Stimulated activated CD8-positive, alpha-beta memory T cell treated with anti-CD3 and anti-CD28 coated beads, Interleukin-4, amount 100 ng/mL, for 24 hours (primary cell): ENCODE results near the gene SHQ1.
"Not testable (repeated sequence)": the region's sequence is repeated elsewhere in the genome, so short reads cannot be mapped to it uniquely, and the experiment has no call there.

Source experiments
- DNase-seq: peaks from one replicate; pipeline ENCODE4 v3.0.0-alpha.2; 2020; ENCODE audit warnings: low read depth

SHQ1 gene

DNA sequence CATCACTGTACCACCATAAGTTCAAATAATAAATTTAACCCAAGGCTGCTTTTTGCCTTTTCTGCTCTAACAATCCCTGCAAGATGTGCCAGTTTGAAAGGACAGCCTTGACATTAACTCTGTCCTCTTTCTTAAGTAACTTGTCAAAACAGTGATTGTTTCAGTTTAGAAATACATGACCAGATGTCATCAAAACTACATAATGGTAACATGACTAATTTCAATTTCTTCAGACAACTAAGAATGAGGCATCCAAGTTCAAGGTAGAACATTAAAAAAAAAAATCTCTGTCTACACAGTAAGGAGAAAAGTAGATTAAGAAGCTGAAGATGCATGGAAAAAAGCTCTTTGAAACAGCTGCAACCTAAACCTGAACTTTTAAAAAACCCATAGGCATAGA lies 47.4 kb downstream of the SHQ1 start:
- no peak for DNase-seq

DNA sequence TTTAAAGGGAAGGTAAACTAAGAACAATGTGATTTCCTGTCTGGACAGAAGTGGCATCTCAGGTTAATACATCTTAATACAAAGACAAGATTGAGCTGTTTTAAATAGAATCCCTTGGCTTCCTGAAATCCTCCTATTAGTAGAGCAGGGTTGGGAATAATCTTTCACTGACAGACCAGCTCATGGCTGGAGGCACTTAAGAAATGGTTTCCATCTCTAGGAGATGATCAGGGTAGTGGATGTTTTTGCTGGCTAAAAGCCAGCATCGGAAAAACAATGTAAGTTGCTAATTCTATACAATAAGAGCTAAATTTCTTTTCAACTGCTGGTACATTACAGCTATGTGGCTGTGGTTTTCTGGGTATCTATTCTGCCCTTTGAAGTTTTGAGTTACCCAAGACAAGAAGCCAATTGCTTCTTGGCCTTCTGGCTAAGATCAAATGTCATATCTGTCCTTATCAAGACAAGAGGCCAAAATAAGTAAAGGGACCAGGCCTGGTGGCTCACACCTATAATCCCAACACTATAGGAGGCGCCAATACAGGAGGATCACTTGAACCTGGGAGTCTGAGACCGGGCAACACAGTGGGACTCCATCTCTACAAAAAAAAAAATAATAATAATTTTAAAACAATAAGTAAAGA lies 49.6 kb downstream of the SHQ1 start:
- no peak for DNase-seq

DNA sequence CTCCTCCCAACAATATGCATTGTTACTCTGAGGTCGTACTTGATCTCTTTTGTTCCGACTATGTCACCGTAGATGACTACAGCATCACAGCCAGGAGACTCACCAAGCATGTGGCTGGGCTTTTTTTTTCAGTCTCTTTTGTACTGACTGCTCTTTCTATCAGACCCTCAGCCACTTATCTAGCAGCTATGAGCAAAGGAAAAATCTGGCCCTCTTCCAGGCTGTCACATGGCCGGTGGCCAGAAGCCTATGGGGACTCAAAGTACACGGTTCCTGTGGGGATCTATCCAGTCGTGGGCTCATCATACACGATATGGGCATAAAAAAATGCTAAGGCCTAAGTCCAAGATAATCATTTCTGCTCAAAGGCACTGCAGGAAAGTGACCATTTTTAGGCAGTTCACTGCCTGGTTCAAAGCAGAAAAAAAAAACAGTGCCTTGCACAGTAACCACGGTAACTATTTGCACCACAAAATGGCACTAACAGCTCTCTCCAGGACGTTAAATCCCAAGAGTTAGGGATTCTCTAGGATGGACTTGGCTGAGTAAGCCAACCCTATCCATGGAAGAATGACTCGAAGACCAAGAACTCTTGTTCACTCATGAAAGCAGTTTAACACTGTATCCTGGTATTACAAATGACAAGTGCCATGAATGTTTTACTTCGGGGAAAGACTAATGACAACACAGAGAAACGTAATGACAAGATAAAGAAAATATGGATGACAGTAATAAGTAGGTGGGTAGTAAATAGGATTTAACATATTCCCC lies 50.3 kb downstream of the SHQ1 start:
- DNase-seq: no peak

DNA sequence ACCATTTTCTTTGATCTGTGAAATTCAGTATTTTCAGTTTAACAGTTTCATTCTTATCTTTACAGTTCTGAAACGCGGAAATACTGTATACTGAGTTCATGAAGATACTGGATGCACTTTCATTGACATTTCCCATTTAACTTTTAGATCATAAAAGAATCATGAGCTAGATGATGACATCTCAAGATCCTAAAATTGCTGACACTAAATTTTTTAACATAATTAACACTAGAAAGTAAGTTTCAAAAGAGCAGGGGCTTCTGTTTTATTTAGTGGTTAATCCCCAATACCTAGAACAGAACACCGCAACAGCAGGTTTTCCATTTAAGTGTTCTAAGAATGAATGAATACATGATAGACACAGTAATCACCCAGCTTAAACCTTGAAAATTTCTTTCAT lies 54.2 kb downstream of the SHQ1 start:
- no peak for DNase-seq

DNA sequence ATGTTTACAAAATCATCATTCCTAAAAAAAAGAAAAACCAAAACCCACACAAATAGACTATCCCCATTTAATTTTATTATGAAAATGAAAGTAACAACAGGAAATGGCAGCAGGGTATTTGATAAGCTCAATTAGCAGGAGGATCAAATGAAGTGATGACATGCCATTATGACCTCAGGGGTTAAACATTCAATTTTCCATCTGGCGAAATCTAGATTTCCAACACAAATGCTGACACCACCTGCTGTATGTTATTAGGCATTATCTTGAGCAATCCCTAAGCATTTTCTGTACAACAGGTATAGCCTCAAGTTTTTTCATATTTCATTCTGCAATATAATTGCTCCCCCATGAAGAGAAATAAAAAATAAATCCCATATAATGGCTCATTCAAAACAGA lies 57.1 kb downstream of the SHQ1 start:
- DNase-seq: no peak

DNA sequence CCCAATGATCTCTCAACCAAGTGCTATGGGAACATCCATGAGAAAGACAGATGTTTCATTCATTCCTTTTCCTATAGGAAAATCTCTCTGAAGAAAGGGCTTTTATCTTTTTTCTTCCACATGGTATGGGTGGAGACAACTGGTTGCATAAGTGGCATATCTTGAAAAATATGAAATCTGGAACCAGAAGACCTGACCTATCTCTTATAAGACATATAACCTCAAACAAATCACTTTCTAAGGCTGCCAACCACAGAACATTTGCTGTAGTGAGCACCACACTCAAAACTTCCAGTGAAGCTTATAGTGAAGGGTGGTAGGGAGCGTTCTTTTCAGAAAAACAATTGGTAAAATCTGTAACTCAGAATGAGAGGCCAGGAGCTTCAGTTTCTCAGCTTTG lies 58.5 kb downstream of the SHQ1 start:
- DNase-seq: no peak

DNA sequence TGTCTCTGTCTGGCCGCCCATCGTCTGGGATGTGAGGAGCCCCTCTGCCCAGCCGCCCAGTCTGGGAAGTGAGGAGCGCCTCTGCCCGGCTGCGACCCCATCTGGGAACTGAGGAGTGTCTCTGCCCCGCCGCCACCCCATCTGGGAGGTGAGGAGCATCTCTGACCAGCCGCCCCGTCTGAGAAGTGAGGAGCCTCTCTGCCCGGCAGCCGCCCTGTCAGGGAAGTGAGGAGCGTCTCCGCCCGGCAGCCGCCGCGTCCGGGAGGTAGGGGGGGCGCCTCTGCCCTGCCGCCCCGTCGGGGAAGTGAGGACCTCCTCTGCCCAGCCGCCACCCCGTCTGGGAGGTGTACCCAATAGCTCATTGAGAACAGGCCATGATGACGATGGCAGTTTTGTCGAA lies 60.0 kb downstream of the SHQ1 start:
- not testable (repeated sequence) for DNase-seq

DNA sequence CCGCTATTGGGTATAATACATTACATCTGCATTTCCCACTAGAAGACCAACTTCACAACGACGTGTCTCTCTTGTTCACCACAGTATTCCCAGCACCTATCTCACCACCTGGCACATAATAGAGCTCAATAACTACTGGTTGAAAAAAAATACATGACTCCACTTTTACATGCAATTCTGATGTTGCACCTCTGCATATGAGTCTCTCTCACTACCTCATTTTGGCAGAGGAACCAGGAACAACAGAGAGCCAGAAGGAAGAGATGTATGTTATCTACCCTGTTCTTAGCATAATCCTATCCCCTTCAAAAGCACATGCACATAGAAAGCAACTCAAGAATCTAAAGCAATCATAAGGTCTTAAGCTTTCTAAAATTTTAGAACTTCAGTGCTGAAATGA lies 61.6 kb downstream of the SHQ1 start:
- DNase-seq: no peak

DNA sequence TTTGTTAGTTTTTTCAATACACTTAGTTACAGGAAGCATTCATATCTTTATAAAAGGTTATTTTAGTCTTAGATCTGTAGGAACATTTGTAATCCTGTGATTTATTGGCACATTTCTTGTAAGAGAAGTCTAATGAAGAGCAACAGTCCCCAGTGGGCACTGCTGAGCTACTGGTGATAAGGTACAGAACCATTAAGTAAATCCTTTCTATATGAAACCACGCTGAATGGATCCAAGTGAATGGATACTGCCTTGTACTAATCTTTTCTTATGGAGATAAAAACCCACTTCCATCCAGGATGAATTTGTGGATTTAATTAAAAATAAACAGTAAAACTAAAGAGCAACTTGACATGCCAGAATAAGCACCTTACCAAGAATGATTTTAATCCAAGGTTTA lies 64.0 kb downstream of the SHQ1 start:
- no peak for DNase-seq

DNA sequence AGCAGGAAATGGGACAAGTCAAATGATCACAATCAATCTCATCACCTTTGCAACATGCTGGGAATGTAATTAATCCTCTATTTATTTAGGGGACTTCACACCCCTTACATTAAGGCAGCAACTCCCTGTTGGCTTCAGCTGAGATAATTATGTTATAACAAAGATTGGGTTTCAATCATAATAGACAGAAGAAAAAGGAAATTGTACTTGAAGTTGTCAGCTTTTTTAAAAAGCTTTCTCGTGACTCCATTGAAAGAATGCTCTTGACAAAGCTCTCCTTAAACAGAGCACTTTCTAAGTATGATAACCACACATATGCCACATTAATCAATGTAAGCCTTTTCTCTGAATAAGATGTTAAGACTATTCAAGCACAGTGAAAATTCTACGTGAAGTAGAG lies 65.7 kb downstream of the SHQ1 start:
- no peak for DNase-seq

DNA sequence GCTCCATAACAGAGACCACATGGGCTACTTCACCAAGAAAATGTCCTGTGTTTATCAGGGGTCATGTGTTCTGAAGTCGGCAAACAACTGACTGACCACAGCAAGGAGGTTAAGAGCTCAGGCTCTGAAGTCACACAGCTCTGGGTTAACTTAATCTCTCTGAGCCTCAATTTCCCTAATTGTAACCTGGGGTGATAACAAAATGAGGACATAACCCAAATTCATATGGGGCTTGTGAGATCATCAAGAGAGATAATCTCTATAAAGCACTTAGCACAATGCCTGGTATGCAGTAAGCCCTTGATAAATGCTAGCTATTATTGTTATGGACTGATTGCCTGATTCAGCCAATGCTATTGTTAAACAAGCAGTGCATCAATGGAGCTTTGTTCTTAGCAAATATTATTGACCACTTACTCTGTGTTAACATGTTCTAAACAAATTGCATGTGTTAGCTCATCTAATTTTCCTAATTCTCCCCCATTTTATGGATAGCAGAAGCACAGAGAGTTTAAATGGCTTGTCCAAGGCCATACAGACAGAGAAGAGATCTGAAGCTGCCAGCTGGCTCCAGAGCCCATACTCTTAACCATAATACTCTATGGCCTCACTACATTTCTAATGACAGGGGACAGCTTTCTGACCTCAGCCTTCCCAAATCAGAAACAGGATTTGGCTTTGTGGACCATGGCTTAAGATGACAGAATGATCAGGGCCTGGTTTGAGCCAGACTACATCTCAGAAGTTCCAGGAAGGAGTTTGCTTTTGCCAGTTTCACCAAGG lies 78.3 kb downstream of the SHQ1 start:
- DNase-seq: no peak

DNA sequence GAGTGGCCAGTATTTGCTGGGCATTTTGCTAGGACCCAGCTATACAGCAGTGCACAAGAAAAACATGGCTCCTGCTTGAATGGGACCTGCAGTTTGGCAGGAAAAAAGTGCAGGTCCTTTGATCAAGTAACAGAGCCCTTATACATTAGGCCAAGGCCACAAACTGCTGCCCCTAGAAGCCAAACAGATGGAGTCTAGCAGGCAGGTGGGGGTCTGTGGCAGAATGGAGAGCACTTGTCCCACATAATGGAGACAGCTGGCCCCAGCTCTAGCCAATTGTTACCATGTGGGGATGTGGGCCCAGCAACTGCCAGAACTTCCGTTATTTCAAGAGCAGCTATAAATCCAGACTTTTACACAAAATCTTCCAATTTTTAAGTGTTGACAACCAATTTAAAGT lies 79.3 kb downstream of the SHQ1 start:
- DNase-seq: no peak

DNA sequence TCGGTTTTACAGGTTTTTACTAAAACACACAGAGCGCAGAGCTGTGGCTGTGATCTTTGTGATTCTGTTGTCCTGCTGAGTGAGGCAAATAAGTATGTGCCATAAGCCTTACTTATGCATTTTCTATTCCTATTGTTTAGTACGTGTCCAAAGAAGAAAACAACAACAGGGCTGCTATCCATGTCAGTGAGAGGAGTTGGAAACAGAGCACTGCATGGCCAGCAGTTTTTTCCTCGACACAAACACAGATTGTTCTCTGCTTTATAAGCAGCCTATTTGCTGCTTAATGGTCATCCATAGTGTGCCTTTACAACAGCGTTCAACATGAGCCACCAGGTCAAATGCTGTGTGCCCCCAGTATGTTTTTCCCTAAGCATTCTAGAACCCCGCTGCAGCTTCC lies 79.8 kb downstream of the SHQ1 start:
- DNase-seq: no peak

DNA sequence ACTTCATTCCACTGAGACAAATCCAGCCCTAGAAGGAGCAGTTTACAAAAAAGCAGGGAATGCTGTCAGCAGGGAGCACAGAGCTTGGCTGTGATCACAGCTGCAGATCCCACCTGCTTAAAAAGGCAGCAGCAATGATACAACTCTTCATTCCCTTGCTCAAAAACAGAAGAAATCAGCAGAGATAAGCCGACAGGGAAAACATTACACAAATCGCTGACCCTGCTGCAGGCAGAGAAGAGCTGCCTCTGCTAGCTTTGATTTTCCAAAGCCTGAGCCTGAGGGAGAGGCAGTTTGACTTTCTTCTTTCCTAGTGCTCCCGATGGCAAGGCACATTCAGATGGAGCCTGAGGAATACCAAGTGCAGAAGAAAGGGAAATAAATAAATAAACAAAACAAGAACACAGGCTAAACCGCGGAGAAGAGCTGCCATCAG lies 80.2 kb downstream of the SHQ1 start:
- no peak for DNase-seq

DNA sequence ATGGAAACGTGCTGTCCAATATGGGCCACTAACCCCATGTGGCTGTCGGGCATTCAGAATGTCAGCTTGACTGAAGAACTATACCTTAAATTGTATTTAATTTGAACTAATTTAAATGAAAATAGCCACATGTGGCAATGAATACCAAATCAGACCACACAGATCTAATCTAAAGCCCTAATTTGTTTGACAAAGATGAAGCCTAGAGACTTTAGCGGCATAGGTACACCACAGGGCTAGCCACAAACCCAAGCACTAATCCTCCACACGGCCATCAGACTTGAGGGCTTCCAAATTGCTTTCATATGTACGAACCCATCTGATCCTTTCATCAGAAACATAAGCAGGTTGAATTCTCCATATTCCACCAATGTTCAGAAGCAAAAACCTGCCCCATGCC lies 81.4 kb downstream of the SHQ1 start:
- no peak for DNase-seq

DNA sequence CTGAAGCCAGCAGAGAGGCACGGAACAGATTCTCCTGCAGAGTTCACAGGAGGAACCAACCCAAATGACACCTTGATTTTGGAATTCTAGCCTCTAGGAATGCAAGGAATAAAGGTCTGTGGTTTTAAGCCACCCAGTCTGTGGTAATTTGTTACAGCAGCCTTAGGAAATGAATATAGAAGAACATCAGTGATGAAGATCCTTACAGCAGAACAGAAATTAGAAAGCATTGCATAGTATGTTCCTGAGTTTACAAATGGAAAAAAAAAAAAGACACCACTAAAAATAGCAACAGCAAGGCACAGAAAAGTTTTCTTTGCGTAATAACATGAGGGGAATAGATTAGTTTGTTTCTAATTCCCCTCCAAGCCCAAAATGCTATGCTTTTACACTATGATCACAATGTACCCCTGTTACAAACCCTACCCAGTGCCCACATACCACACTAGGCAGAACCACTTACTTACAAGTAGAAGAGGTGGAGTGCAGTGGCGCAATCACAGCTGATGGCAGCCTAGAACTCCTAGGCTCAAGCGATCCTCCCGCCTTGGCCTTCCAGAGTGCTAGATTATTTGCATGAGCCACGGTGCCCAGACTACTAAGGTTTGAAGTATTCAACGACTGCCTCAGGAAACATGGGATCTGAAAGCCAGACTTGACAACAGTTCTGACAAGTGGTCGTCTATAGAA lies 84.3 kb downstream of the SHQ1 start:
- no peak for DNase-seq

DNA sequence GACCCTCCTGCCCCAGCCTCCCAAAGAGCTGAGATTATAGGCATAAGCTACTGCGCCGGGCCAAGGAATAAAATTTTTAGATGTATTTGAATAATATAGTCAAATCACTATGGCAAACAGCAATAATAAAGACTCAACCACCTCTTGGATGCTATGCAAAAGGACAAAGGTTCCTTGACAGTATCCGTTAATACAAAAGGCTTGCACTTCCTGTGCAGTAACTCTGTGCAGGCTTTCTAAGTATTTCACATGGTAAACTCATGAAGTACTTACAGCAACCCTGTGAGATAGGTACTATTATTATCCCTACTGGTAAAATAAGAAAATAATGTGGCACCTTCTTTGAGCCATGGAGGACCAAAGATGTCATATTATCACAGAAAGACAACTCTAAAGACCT lies 86.8 kb downstream of the SHQ1 start:
- no peak for DNase-seq

DNA sequence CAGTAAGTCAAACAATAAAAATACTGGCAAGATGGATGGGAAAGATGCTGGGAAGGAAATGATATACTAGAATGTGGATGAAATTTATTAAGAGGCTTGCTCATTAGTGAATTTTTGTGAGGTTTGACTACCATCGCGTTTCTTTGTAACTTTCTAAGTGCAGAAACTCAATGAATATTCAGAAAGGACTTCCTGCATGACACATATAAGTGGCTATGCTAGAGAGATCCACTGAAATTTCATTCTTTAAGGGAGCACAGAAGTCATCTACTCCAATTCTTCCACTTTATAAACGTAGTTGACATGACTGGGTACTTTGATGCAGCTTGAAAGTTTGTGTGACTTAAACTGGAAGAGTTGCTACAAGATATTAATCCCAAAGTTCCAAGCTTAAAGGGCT lies 88.0 kb downstream of the SHQ1 start:
- DNase-seq: no peak

DNA sequence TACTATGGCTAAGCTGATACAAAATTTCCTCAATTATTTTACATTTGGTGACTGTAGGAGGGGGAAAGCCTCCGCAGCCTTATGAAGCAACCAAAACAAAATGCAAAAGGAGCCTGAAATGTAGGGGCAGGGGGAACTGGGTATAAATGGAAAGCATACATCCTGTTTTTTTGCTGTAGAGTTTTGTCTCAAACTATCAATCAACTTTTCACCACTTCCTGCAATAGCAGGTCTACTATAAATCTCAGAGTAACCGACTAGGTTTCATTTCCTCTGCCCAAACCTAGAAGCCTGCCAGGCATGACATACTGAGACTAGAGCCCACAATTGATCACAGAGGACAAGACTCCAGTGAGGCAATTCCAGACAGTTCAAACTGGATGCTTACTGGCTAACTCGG lies 91.3 kb downstream of the SHQ1 start:
- DNase-seq: no peak

DNA sequence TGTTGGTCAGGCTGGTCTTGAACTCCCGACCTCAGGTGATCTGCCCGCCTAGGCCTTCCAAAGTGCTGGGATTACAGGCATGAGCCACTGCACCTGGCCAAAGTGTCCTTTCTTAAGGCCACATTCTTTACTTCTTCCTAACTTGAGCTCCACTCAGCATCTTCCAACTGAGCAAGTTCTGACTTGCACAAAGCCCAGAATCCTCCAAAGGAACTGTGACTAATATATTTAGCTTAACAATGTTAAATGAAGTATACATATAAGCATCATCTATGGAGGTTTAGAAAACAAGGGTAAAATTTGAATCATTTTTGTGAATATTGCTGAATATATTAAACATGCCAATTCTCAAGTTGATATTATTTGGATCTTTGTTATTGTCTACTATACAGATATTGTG lies 93.7 kb downstream of the SHQ1 start:
- DNase-seq: no peak

DNA sequence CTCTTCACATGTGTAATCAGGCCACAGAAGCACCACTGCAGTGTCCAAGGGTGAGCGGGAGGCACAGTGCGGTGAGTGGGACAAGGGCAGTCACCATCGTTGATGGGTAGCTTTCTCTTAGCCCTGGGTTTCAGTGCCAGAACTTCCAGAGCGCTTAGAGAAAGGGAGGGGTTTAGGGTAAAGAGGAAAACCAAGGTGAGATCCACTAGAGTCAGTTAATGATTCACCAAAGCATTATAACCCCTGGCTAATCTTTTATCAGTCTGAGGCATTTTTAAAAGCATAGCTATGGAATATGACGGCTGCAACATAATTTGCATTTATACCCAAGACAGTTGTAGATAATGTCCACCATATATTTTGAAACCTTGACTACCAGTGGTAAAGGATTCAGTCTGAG lies 94.8 kb downstream of the SHQ1 start:
- no peak for DNase-seq

DNA sequence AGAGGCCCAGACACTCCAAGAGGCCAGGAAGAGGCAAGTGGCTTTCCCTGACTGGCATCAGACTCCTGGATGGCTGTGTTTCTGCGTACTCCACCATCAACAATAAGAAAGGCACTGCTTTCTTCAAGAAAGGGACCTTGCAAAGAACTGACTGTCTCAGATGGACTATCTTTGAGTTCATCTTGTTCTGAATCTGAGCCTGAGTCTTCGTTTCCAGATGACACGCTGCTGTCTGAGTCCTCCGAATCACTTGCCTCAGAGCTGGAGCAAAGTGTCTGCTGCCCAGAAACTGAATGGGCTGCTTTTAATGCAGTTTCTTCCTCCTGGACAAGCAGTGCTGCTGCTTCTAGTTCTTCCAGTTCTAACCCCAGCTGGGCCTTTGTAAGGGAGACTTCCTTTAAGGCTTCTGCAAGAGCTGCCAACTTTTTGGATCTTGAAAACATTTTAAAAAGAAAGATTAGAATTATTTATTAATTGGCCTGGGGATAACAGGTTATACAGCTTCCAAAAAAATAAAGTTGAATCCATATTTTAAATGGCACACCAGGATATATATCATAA lies 97.8 kb downstream of the SHQ1 start:
- DNase-seq: no peak
